ENCODE results near the gene FIBP.

Gene FIBP

DNA sequence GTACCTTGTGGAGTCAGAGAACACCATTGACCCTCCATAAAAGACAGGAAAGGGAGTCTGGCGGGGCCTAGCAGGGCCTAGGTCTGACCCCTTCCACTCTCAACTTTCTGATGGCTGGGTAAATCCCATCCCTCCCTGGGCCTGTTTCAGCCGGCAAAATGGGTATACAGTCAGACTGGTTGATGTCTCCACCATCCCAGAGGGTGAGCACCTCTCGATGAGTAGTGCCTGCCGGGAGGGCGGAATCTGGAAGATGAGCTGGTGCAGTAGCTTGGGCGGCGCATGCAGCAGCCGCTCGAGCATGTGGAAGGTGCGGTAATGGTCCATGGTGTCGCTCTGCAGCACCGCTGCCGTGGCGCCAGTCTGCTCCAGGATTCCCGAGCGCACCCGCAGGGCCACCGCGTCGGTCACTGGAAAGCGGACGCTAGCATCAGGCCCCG, 528 bp downstream of the FIBP start:
- H3K27me3 Mint-ChIP-seq (ENCODE audit: low read depth), result no peaks in the 10 kb centered on the region
- peak overlapping the region; percentile 97 for H3K27ac Mint-ChIP-seq
- peaks cover 23% of the 10 kb centered on the region for H3K36me3 Mint-ChIP-seq (ENCODE audit: low read depth)
- peak overlapping the region; percentile 92 for H3K4me3 Mint-ChIP-seq
- no peaks in the 10 kb centered on the region for H3K9me3 Mint-ChIP-seq
- peaks cover 54% of the 10 kb centered on the region for H3K4me1 Mint-ChIP-seq (ENCODE audit: low read depth)

DNA sequence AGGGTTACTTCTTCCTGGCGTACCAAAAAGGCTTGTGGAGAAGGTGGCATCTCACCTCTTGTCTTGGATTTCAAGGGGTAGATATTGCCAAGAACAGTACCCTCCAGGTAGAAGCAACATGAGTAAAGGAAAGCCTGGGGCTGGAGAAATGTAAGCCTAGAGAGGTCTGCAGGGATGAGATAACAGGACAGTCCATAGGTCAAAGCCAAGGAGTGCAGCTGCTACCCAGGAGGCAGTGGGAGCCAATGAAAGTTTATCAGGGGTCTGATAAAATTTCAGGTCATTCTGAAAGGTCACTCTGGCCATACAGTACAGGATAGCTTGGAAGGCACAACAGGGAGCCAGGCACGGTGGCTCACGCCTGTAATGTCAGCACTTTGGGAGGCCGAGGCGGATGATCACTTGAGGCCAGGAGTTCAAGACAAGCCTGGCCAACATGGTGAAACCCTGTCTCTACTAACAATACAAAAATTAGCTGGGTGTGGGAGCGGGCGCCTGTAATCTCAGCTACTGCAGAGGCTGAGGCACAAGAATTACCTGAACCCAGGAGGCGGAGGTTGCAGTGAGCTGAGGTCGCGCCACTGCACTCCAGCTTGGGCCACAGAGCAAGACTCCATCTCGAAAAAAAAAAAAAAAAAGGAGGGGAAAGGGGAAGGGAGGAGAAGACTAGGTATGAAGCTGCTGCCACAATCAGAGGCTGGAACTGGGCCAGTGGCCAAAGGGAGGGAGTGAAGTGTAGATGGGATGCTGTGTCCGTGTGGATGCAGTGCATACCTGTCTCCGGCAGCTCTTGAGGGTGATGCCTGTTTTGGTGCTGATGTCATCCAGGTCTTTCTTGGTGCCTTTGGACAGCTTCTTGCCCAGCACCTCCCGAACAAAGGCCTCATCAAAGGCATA, 1.2 kb downstream of the FIBP start:
- no peaks in the 10 kb centered on the region for H3K9me3 Mint-ChIP-seq
- peaks cover 48% of the 10 kb centered on the region for H3K4me1 Mint-ChIP-seq (ENCODE audit: low read depth)
- peak overlapping the region; percentile 45 for H3K27ac Mint-ChIP-seq
- peak overlapping the region; percentile 92 for H3K4me3 Mint-ChIP-seq
- H3K27me3 Mint-ChIP-seq (ENCODE audit: low read depth), result no peaks in the 10 kb centered on the region
- peaks cover 23% of the 10 kb centered on the region for H3K36me3 Mint-ChIP-seq (ENCODE audit: low read depth)

DNA sequence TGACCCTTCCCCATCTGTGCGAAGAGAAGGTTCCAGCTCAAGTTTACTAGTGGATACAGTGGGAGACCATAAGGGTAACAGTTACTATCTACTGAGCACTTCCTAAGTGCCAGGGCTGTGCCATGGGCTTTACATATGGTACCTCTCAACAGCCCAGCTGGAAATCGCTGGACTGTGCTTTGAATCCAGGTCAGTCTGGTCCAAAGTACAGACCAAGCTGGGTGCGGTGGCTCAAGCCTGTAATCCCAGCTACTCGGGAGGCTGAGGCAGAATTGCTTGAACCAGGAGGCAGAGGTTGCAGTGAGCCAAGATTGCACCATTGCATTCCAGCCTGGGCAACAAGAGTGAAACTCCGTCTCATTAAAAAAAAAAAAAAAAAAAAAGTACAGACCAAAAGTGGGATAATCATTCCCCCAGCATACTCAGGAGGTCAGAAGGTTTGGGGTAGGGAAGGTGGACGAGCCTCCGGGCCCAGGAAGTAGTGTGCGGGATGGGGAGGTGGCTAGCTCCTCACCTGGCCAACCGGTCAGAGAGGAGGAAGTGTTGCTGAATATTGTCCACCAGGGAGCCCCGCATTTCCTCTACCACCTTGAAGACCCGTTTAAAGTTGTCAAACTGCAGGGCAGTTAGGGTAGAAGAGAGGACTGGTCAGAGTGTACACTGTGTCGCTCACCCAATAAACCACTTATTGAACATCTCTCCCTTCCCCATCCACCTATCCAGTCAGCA, 2.3 kb downstream of the FIBP start:
- no peaks in the 10 kb centered on the region for H3K9me3 Mint-ChIP-seq
- no peak overlapping the region for H3K27ac Mint-ChIP-seq
- peak overlapping the region; percentile 92 for H3K4me3 Mint-ChIP-seq
- H3K4me1 Mint-ChIP-seq (ENCODE audit: low read depth), result peaks cover 46% of the 10 kb centered on the region
- H3K27me3 Mint-ChIP-seq (ENCODE audit: low read depth), result no peaks in the 10 kb centered on the region
- peaks cover 23% of the 10 kb centered on the region for H3K36me3 Mint-ChIP-seq (ENCODE audit: low read depth)

DNA sequence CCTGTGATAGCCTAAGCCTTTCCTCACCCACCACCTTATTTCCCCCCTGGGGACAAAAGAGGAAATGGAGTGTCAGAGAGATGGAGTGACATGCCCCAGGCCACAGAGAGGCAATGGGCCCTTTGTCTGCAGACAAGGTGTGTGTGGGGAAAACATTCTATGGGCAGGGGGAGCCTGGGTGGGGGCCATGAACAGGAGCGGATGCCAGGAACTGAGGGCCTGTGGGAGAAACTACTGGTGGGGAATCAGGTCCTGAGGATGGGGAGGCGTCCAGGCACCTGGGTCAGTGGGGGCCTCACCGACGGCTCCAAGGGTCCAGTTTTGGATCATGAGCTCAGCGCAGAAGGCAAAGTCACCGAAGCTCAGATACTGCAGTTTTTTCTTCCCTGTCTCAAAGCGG, 3.0 kb downstream of the FIBP start:
- H3K4me3 Mint-ChIP-seq, result no peak overlapping the region
- no peak overlapping the region for H3K27ac Mint-ChIP-seq
- H3K4me1 Mint-ChIP-seq (ENCODE audit: low read depth), result peaks cover 52% of the 10 kb centered on the region
- H3K9me3 Mint-ChIP-seq, result no peaks in the 10 kb centered on the region
- H3K36me3 Mint-ChIP-seq (ENCODE audit: low read depth), result peaks cover 23% of the 10 kb centered on the region
- H3K27me3 Mint-ChIP-seq (ENCODE audit: low read depth), result no peaks in the 10 kb centered on the region

DNA sequence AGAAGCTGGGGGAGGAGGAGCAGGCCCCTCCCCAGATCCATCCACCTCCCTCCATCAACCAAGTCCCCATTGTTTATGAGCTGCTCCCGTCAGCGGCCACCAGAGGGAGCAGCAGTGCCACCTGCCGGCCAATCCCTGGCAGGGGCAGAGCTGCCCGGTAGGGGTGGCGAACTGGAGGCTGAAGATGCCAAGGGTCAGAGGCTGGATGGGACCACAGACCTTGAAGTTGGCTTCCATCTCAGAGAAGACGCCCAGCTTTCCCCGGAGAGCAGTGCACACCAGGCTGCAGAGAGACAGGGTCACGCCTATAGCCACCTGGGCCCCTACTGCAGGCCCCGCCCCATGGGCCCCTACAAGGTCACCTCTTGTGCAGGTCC, 3.6 kb downstream of the FIBP start:
- Mint-ChIP-seq H3K27me3 (ENCODE audit: low read depth) (no peaks in the 10 kb centered on the region), H3K27ac (peak overlapping the region; percentile 65), H3K4me3 (peak overlapping the region; percentile 46), H3K9me3 (no peaks in the 10 kb centered on the region), H3K4me1 (ENCODE audit: low read depth) (peaks cover 46% of the 10 kb centered on the region), H3K36me3 (ENCODE audit: low read depth) (peaks cover 23% of the 10 kb centered on the region)

DNA sequence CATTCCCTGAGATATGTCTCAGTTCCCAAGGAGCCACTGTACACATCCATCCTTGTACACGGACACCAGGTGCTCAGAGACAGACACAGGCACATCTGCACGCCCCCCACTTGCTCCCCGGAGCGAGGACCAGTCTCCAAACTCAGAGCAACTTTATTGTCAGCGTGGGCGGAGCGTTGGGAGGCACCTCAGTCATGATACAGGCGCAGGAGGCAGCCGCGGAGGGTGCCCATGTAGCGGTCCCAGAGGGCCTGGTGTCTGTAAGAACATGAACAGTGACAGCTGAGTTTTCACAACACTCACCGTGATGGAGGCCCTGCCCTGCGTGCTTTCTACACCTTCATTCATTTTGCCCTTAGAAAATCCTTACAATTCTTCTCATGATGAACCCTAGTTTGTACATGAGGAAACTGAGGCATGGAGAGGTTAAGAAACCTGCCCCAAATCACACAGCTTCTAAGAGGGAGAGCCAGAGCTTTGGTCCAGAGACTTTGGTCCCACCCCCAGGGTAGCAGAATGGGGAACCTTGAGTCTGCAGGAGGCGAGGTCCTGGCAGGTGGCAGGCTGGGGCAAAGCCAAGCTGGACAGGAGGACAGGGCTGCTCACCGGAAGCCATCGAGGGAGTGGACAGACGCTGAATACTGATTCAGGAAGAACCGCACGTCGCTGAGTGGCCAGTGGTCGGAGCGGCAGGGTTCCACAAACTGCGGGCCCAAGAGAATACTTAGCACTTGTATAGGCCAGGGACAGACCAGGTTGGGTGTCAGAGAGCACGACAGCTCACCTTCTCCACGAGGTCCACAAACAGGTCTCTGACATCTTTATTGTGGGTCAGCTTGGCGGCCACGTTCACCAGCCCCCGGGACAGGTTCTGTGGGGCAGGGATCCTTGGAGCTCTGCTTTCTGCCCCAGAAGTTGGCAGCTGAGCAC, 4.2 kb downstream of the FIBP start:
- H3K27me3 Mint-ChIP-seq (ENCODE audit: low read depth), result no peaks in the 10 kb centered on the region
- H3K36me3 Mint-ChIP-seq (ENCODE audit: low read depth), result peaks cover 23% of the 10 kb centered on the region
- no peaks in the 10 kb centered on the region for H3K9me3 Mint-ChIP-seq
- peak overlapping the region; percentile 65 for H3K27ac Mint-ChIP-seq
- H3K4me1 Mint-ChIP-seq (ENCODE audit: low read depth), result peaks cover 42% of the 10 kb centered on the region
- no peak overlapping the region for H3K4me3 Mint-ChIP-seq

DNA sequence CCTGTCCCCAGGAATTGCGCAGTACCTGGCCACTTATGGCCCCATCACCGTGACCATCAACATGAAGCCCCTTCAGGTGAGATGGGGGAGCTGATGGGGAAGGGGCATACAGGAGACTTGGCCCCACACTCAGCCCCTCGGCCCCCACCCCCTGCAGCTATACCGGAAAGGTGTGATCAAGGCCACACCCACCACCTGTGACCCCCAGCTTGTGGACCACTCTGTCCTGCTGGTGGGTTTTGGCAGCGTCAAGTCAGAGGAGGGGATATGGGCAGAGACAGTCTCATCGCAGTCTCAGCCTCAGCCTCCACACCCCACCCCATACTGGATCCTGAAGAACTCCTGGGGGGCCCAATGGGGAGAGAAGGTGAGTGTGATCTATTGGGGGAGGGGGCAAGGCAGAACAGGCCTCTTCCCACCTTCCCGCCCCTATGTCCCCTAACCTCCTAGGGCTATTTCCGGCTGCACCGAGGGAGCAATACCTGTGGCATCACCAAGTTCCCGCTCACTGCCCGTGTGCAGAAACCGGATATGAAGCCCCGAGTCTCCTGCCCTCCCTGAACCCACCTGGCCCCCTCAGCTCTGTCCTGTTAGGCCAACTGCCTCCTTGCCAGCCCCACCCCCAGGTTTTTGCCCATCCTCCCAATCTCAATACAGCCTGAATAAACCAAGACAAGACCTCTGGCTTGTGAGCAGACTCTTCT, 5.1 kb downstream of the FIBP start:
- Mint-ChIP-seq H3K27me3 (ENCODE audit: low read depth) (no peaks in the 10 kb centered on the region), H3K4me1 (ENCODE audit: low read depth) (peaks cover 37% of the 10 kb centered on the region), H3K4me3 (no peak overlapping the region), H3K36me3 (ENCODE audit: low read depth) (peaks cover 21% of the 10 kb centered on the region), H3K9me3 (no peaks in the 10 kb centered on the region), H3K27ac (no peak overlapping the region)

DNA sequence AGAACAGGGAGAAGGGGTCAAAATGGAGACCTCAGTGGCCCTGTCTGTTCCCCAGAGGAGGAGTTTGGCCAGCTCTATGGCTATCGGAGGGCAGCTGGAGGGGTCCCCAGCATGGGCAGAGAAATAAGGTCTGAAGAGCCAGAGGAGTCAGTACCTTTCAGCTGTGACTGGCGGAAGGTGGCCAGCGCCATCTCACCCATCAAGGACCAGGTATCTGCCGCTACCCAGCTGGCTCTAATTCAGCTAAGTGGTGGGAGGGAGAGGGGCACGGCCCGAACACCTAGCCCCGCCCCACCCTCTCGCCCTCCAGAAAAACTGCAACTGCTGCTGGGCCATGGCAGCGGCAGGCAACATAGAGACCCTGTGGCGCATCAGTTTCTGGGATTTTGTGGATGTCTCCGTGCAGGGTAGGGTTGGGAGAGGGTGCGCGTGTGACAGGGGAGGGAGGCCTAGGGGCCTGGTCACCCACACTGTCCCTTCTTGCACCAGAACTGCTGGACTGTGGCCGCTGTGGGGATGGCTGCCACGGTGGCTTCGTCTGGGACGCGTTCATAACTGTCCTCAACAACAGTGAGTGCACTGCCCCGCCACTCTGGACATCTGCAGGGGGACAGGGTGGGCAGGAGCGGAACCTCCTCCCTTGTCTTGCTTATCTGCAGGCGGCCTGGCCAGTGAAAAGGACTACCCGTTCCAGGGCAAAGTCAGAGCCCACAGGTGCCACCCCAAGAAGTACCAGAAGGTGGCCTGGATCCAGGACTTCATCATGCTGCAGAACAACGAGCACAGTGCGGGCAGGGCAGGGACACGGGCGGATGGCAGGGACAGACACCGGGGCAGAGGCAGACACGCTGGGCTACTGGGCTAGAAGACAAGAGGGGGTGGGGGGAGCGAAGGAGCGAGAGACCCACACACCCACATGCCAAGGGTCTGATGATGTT, 5.9 kb downstream of the FIBP start:
- Mint-ChIP-seq H3K36me3 (ENCODE audit: low read depth) (peaks cover 20% of the 10 kb centered on the region), H3K9me3 (no peaks in the 10 kb centered on the region), H3K27me3 (ENCODE audit: low read depth) (no peaks in the 10 kb centered on the region), H3K4me1 (ENCODE audit: low read depth) (peaks cover 36% of the 10 kb centered on the region), H3K4me3 (no peak overlapping the region), H3K27ac (no peak overlapping the region)

DNA sequence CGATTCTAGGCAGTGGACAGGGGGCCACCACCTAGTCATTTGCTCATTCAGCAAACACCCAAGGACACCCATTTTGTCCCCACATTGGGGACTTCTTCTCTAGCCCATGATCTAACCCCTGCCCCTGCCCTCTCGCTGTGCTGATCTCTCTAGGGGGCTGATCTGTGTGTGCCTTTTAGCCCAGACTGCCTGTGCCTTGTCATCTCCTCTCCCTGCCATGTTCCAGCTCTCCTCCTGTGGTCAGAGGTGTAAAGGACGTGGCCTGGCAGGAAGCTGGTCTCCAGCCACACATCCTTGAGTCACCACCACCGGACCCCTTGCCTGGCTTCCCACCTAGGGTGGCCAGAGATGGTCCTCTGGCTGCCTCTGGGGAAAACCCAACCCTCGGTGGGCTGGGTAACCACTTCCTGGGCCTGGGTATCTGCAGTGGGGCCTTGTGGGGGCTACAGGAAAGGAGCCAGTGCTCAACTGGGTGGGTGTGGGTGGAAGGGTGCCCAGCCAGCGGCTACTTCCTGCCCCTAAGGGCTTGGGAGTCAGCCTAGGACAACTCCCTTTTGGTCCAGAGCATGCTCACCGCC, 7.3 kb downstream of the FIBP start:
- no peaks in the 10 kb centered on the region for H3K9me3 Mint-ChIP-seq
- peak overlapping the region; percentile 76 for H3K27ac Mint-ChIP-seq
- H3K4me3 Mint-ChIP-seq, result peak overlapping the region; percentile 48
- no peaks in the 10 kb centered on the region for H3K27me3 Mint-ChIP-seq (ENCODE audit: low read depth)
- peaks cover 28% of the 10 kb centered on the region for H3K4me1 Mint-ChIP-seq (ENCODE audit: low read depth)
- peaks cover 14% of the 10 kb centered on the region for H3K36me3 Mint-ChIP-seq (ENCODE audit: low read depth)

DNA sequence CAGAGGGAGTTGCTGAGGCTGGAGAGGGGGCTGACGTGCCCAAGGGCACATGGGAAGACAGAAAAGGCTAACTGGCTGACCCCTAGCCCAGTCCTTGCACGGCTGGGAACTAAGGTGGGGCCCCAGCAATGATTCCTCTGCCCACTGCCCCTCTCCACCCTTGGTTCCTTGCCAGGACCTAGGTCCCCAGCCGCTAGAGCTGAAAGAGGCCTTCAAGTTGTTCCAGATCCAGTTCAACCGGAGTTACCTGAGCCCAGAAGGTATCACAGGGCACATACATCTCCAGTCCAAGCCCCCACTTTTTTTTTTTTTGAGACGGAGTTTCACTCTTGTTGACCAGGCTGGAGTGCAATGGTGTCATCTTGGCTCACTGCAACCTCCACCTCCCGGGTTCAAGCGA, 8.2 kb downstream of the FIBP start:
- no peaks in the 10 kb centered on the region for H3K27me3 Mint-ChIP-seq (ENCODE audit: low read depth)
- no peak overlapping the region for H3K27ac Mint-ChIP-seq
- peaks cover 23% of the 10 kb centered on the region for H3K4me1 Mint-ChIP-seq (ENCODE audit: low read depth)
- H3K4me3 Mint-ChIP-seq, result no peak overlapping the region
- no peaks in the 10 kb centered on the region for H3K9me3 Mint-ChIP-seq
- peaks cover 11% of the 10 kb centered on the region for H3K36me3 Mint-ChIP-seq (ENCODE audit: low read depth)

DNA sequence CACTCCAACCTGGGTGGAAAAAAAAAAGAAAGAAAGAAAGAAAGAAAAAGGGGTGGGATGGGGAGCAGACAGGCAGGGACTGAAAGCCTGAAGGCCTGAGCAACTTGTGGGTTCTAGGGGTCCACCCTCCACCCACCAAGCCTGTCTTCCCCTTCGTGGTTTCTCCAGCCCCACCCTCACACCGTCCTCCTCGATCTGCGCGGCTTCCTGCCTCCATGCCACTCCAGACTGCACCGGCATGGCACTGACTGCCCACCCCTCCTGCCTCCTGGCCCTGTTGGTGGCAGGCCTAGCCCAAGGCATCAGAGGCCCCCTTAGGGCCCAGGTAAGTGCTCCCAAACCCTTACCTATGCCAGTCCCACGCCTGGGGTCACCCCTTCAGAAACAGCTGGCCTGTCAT, 8.7 kb downstream of the FIBP start, which contains the start of gene CTSW:
TSS of gene CTSW (plus strand) at position 221 of the 400 bp plus-strand sequence. CDS start at position 239, 18 bp downstream.
- peak within 1 kb of the TSS; percentile 48 for H3K4me3 Mint-ChIP-seq

DNA sequence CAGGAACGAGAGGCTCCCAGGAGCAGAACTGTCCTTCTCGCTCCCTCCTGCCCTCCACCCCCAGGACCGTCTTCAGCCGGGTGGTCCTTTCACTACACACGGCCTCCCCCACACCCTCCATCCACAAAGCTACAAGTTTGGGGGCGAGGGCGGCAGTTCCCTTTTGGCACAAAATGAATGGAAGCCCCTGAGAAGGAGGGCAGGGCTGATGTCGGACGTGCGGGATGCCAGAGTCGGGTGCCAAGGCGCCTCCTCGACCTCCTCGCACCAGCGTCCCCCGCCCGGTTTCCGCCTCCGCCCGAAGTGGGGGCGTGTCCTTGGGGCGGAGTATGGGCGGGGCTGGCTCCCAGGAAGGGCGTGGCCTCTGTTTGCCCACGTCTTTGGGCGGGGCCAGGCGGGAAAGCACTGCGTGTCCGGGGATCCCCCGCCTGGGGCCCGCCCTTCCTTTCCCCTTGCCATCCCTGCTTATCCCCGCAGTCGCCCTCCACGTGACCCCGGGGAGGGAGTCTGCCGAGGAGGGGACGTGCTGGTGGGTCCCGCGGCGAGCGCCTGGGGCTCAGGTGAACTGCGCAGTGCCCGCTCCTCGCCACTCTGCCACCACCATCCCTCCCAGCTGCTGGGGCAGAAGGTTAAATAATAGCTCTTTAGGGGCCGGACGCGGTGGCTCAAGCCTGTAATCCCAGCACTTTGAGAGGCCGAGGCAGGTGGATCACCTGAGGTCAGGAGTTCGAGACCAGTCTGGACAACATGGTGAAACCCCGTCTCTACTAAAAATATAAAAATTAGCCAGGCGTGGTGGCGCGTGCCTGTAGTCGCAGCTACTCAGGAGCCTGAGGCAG, 14.7 kb downstream of the FIBP start:
- H3K9me3 Mint-ChIP-seq, result no peaks in the 10 kb centered on the region
- no peaks in the 10 kb centered on the region for H3K36me3 Mint-ChIP-seq (ENCODE audit: low read depth)
- H3K27ac Mint-ChIP-seq, result peak overlapping the region; percentile 87
- H3K27me3 Mint-ChIP-seq (ENCODE audit: low read depth), result peaks cover 5% of the 10 kb centered on the region
- H3K4me1 Mint-ChIP-seq (ENCODE audit: low read depth), result peaks cover 15% of the 10 kb centered on the region
- peak overlapping the region; percentile 93 for H3K4me3 Mint-ChIP-seq

More for the DNA sequence above, 8.7 kb downstream of the FIBP start, which contains the start of gene CTSW:
- Mint-ChIP-seq H3K27me3 (ENCODE audit: low read depth) (no peaks in the 10 kb centered on the region), H3K27ac (peak within 1 kb of the TSS; percentile 76), H3K9me3 (no peaks in the 10 kb centered on the region), H3K4me1 (ENCODE audit: low read depth) (peaks cover 19% of the 10 kb centered on the region), H3K36me3 (ENCODE audit: low read depth) (peaks cover 9% of the 10 kb centered on the region)
